Effector CD4-positive, alpha-beta T cell (primary cell): ENCODE measurements around the gene CD2.
"Not testable (repeated sequence)": the region's sequence is repeated elsewhere in the genome, so short reads cannot be mapped to it uniquely, and the experiment has no call there.

Source experiments
- DNase-seq: peaks from one replicate; pipeline ENCODE4 v3.0.0-alpha.2; 2020

CD2 gene

GRCh38 chr1:116732726-116733125 lies 21.5 kb upstream of the CD2 start:
- DNase-seq, result no peak

GRCh38 chr1:116733476-116734365 lies 20.5 kb upstream of the CD2 start:
- DNase-seq, result no peak

DNA sequence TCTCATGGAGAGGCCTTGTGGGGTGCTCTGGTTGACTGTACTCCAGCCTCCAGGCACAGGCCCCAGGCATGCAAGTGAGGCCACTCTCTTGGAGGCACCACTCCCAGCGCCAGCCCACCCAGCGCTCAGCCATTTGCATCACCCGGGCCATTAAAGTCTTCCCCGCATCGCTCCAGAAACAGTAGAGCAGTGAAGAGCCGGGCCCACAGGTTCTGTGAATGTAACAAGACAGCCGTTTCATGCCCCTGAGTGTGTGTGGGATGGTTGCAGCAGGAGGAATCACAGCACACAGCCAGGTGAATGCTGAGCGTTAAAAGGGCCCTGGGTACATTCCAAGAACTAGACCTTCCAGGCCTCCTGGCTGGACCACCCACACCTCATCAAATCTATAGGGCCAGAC lies 19.0 kb upstream of the CD2 start:
- DNase-seq, result no peak

GRCh38 chr1:116737020-116737854 lies 17.0 kb upstream of the CD2 start:
- peak; percentile 58 for DNase-seq

DNA sequence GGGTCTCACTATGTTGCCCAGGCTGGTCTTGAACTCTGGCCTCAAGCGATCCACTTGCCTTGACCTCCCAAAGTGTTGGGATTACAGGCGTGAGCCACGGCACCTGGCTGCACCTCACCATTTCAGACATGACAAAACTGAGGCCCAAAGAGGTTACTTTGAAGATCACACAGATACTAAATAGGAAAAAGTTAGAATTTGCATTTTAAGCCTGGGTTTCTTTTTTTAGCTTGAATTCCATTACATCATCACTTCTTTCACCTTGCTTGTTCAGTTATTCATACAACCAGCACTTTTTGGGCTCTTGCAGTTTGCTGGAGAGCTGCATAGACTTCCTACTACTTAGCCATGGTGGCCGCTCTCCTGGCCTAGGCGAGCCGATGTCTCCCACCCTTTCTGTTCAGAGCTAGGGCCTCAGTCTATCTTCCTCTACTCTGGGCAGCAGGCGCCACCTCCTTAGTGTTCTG lies 16.3 kb upstream of the CD2 start:
- DNase-seq, result peak; percentile 21

- peak; percentile 60 for DNase-seq
These were observed 15.4 kb upstream of the CD2 start for GRCh38 chr1:116738673-116739370.

DNA sequence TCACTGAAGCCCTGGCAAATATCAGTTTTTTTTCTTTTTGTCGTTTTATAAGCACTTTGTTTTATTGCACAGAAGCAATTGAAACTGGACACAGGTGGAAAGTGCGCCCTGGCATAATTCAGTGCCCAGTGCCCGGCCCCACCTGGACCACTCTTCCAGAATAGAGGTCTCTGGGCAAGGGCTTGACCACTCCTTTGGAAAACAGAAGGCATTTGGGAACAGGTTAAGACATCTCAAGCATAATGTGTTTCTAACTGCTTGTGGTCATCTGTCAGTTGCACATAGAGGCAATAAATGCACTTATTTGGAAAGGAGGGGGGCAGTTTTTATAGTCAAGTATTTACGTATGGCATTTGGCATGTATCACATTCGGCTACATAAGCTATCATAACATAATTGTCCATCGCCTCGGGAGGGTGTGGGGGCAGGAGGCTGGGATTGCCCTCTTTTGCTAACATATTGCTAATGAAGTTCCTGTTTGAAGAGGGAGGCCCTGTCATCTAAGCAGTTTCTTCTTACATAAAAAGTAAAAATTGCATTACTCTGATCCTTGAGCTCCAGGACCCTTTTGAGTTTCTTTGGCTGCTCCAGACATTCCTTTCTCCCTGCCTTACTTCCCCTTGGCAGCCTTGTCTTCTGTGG lies 14.7 kb upstream of the CD2 start:
- DNase-seq, result no peak

GRCh38 chr1:116740296-116740695 lies 13.9 kb upstream of the CD2 start:
- DNase-seq, result no peak

GRCh38 chr1:116740746-116741145 lies 13.5 kb upstream of the CD2 start:
- DNase-seq, result no peak

- DNase-seq, result no peak
These were observed 12.2 kb upstream of the CD2 start for GRCh38 chr1:116741836-116742565.

- no peak for DNase-seq
These were observed 10.7 kb upstream of the CD2 start for GRCh38 chr1:116743535-116743934.

- DNase-seq, result no peak
These were observed 6.0 kb upstream of the CD2 start for GRCh38 chr1:116748272-116748671.

DNA sequence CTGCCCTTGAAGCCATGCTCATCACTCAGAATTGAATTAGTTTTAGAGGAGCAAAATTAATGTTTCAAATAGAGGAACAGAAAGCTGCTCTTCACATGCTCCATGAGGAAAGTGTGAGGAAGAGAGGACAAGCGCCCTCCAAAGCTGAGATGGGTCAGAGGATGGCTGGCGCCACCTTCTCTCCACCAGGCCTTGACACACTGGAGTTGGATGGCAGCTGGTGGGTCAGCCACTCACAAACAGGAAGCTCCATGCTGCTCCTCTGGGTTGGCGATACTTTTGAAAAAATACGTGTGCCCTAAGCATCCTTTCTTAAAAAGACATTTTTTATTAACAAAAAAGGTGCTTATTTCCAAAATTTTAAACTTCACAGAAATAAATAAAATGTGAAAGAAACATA lies 3.1 kb upstream of the CD2 start:
- DNase-seq, result no peak

- no peak for DNase-seq
These were observed 2.6 kb upstream of the CD2 start for GRCh38 chr1:116751621-116752020.

GRCh38 chr1:116753312-116753711 lies 918 bp upstream of the CD2 start:
- no peak for DNase-seq

- no peak for DNase-seq
These were observed 836 bp downstream of the CD2 start for GRCh38 chr1:116755066-116755465.

DNA sequence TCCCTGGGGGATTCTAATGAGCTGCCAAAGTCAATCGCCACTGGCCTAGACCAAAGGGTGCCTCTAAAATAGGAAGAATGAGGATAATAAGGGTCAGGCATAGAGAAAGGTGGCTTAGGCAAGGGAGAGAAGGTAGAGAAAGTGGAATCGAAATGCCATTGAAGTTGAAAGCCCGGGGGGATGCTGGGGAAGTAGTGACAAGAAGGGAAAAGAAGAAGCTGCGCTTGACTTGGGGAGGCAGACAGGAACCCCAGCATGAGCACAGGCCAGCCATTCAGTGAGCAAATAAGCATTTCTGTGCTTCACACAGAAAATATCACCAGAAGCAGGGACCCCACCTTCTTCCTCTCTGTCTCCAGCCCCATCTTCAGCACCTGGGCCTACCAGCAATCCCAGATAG lies 1.5 kb downstream of the CD2 start:
- DNase-seq, result no peak

GRCh38 chr1:116756092-116756491 lies 1.9 kb downstream of the CD2 start:
- not testable (repeated sequence) for DNase-seq

DNA sequence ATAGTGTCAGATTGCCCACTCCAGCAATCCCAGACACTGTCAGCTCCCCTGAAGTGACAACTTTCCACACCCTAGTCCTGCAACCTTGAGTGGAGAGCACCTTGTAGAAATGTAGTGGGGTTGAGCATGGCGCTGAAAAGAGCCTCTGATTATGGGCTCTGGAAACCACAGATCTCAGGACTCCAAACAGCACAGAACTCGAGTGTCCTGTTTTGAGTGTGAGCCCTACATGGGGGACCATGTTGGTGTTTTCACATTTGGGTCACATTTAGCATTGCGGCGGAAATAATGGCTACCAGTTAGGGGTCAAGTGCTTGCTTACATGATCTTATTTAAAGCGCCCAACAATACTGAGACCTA lies 4.2 kb downstream of the CD2 start:
- DNase-seq, result not testable (repeated sequence)

DNA sequence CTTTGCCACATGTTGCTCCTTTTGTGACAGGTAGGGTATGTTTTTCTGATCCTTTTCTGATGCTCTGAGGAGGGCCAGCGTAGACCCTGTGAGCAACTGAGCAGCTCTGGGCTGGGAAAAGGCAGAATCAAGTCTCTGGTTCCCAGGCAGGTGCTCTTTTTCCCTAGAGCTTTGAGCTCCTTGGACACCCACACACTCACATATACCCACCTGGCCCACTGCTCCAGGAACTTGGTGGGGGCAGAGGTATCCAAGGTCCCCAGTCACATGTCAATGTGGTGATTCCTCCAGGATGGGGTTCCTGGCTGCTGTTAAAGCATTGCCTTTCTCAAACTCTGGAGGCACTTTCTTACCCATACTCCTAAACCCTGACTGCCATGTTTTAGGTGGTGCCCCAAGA lies 5.4 kb downstream of the CD2 start:
- no peak for DNase-seq

- no peak for DNase-seq
These were observed 6.3 kb downstream of the CD2 start for GRCh38 chr1:116760487-116760886.
